Measurements from ENCODE around the gene GUCY1B1. TPM values are rescaled to one million over a fixed set of nuclear protein-coding genes. Genes with fewer than 3 reads are reported as not detected.

The GUCY1B1 gene
- total RNA-seq, 2 experiments from 2014 or later, result not detected

GRCh38 chr4:155837203-155837796 is 78.5 kb downstream of the GUCY1B1 start:
- Histone ChIP-seq H3K9me2 (ENCODE audit: insufficient read depth, low read length) (no peaks in the 10 kb centered on the region), H4K20me1 (ENCODE audit: insufficient read depth, low read length) (no peaks in the 10 kb centered on the region), H3K4me3 (ENCODE audit: low read depth, low read length, poor library complexity, severe bottlenecking) (no peak overlapping the region), H3K9me3 (ENCODE audit: low read length) (no peaks in the 10 kb centered on the region), H3K36me3 (ENCODE audit: insufficient read depth, low read length) (no peaks in the 10 kb centered on the region), H3K27ac (ENCODE audit: low read depth, low read length, poor library complexity, severe bottlenecking) (no peak overlapping the region), H3K79me2 (ENCODE audit: insufficient read depth, low read depth, low read length) (no peaks in the 10 kb centered on the region), H2AFZ (ENCODE audit: low read length) (no peak overlapping the region), H3K4me2 (ENCODE audit: low read length) (no peak overlapping the region), H3K4me1 (ENCODE audit: insufficient read depth, low read length, poor library complexity, severe bottlenecking) (no peaks in the 10 kb centered on the region)
- no peak for TF ChIP-seq EZH2phosphoT487 (IDR thresholded peaks at IDR 0.05; ENCODE audit: borderline replicate concordance, low read depth, low read length)
- no peak for TF ChIP-seq CTCF (conservative IDR thresholded peaks at IDR 0.05; ENCODE audit: low read length)
- ChIA-PET CTCF (ENCODE audit: unreplicated experiment) (no interaction called here), POLR2A (no interaction called here)
- no TSS peak for BruUV-seq (replicated peaks)
- intact Hi-C loops (cut with micrococcal nuclease; ENCODE audit: unreplicated experiment), result no loop called here
- DNase-seq (ENCODE audit: low spot score), result no peak

- intact Hi-C loops (cut with micrococcal nuclease; ENCODE audit: unreplicated experiment), result no loop called here
- DNase-seq (ENCODE audit: low spot score), result no peak
- Histone ChIP-seq H3K4me3 (ENCODE audit: low read depth, low read length, poor library complexity, severe bottlenecking) (no peak overlapping the region), H3K79me2 (ENCODE audit: insufficient read depth, low read depth, low read length) (no peaks in the 10 kb centered on the region), H3K36me3 (ENCODE audit: insufficient read depth, low read length) (no peaks in the 10 kb centered on the region), H3K4me2 (ENCODE audit: low read length) (no peak overlapping the region), H2AFZ (ENCODE audit: low read length) (no peak overlapping the region), H3K9me2 (ENCODE audit: insufficient read depth, low read length) (no peaks in the 10 kb centered on the region), H3K27ac (ENCODE audit: low read depth, low read length, poor library complexity, severe bottlenecking) (no peak overlapping the region), H3K9me3 (ENCODE audit: low read length) (no peaks in the 10 kb centered on the region), H4K20me1 (ENCODE audit: insufficient read depth, low read length) (no peaks in the 10 kb centered on the region), H3K4me1 (ENCODE audit: insufficient read depth, low read length, poor library complexity, severe bottlenecking) (no peaks in the 10 kb centered on the region)
- no peak for TF ChIP-seq EZH2phosphoT487 (IDR thresholded peaks at IDR 0.05; ENCODE audit: borderline replicate concordance, low read depth, low read length)
- TF ChIP-seq CTCF (conservative IDR thresholded peaks at IDR 0.05; ENCODE audit: low read length), result no peak
- no TSS peak for BruUV-seq (replicated peaks)
- ChIA-PET POLR2A (interaction anchor here (1.0 kb wide), 1 partner anchor 10 kb away, joined by 3 read pairs; no protein-coding TSS in a partner anchor), CTCF (ENCODE audit: unreplicated experiment) (no interaction called here)
Measured at GRCh38 chr4:155842080-155842479, 83.3 kb downstream of the GUCY1B1 start.

- H3K9me3 ChIP-seq (ENCODE audit: low read length), result no peaks in the 10 kb centered on the region
- H2AFZ ChIP-seq (ENCODE audit: low read length), result no peak overlapping the region
- intact Hi-C loops (cut with micrococcal nuclease; ENCODE audit: unreplicated experiment), result no loop called here
- H3K9me2 ChIP-seq (ENCODE audit: insufficient read depth, low read length), result no peaks in the 10 kb centered on the region
- H3K27ac ChIP-seq (ENCODE audit: low read depth, low read length, poor library complexity, severe bottlenecking), result no peak overlapping the region
- no peaks in the 10 kb centered on the region for H3K79me2 ChIP-seq (ENCODE audit: insufficient read depth, low read depth, low read length)
- H3K4me2 ChIP-seq (ENCODE audit: low read length), result no peak overlapping the region
- H3K36me3 ChIP-seq (ENCODE audit: insufficient read depth, low read length), result no peaks in the 10 kb centered on the region
- H3K4me1 ChIP-seq (ENCODE audit: insufficient read depth, low read length, poor library complexity, severe bottlenecking), result no peaks in the 10 kb centered on the region
- TF ChIP-seq CTCF (conservative IDR thresholded peaks at IDR 0.05; ENCODE audit: low read length) (no peak), EZH2phosphoT487 (IDR thresholded peaks at IDR 0.05; ENCODE audit: borderline replicate concordance, low read depth, low read length) (no peak)
- H3K4me3 ChIP-seq (ENCODE audit: low read depth, low read length, poor library complexity, severe bottlenecking), result no peak overlapping the region
- H4K20me1 ChIP-seq (ENCODE audit: insufficient read depth, low read length), result no peaks in the 10 kb centered on the region
- ChIA-PET POLR2A (no interaction called here), CTCF (ENCODE audit: unreplicated experiment) (no interaction called here)
- BruUV-seq (replicated peaks), result no TSS peak
- no peak for DNase-seq (ENCODE audit: low spot score)
Measured at GRCh38 chr4:155846929-155847328, 88.1 kb downstream of the GUCY1B1 start.

Measured in OCI-LY7 (cell line).